ENCODE data around the gene BRINP1. TPM values are rescaled to one million over a fixed set of nuclear protein-coding genes. Genes with fewer than 3 reads are reported as not detected.

The BRINP1 gene
- total RNA-seq, 1 experiment from 2014 or later, result 14.0 TPM

- Histone ChIP-seq H3K56ac (ENCODE audit: insufficient read length, low read depth, low read length) (no peak overlapping the region), H2AFZ (ENCODE audit: low read length) (no peak overlapping the region), H2BK15ac (ENCODE audit: low read depth, low read length) (no peak overlapping the region), H3K9me3 (ENCODE audit: control insufficient read depth, low read depth, low read length) (no peaks in the 10 kb centered on the region), H3K27ac (ENCODE audit: insufficient read length, low read depth, low read length) (no peak overlapping the region), H3K4me1 (ENCODE audit: insufficient read depth, low read length) (no peaks in the 10 kb centered on the region), H2BK12ac (ENCODE audit: insufficient read length, low read depth, low read length) (no peak overlapping the region), H4K91ac (ENCODE audit: insufficient read length, low read depth, low read length) (no peak overlapping the region), H3K9ac (ENCODE audit: extremely low read depth, insufficient read length, low read length) (no peak overlapping the region), H2BK5ac (ENCODE audit: insufficient read length, low read length) (no peak overlapping the region), H3K4ac (ENCODE audit: low read depth, low read length) (no peak overlapping the region), H3K14ac (ENCODE audit: insufficient read depth, low read length) (no peak overlapping the region), H4K20me1 (ENCODE audit: control insufficient read depth, insufficient read depth, insufficient read length) (no peaks in the 10 kb centered on the region), H3K23ac (ENCODE audit: insufficient read length, low read depth, low read length) (no peak overlapping the region), H2AK5ac (ENCODE audit: insufficient read length, low read length) (no peak overlapping the region), H4K5ac (ENCODE audit: insufficient read length, low read depth, low read length) (no peak overlapping the region), H3K18ac (ENCODE audit: insufficient read length, low read depth, low read length) (no peak overlapping the region), H4K8ac (replicated peaks; ENCODE audit: insufficient read length, low read depth, low read length) (no peak overlapping the region), H3T11ph (ENCODE audit: low read length) (no peak overlapping the region), H3K79me2 (ENCODE audit: insufficient read depth, low read length) (no peaks in the 10 kb centered on the region), H3K79me1 (ENCODE audit: insufficient read depth, low read depth, low read length, poor library complexity, severe bottlenecking) (no peaks in the 10 kb centered on the region), H2BK120ac (ENCODE audit: low read depth, low read length, poor library complexity, severe bottlenecking) (no peak overlapping the region), H3K4me2 (ENCODE audit: insufficient read depth, insufficient read length, low read length) (no peak overlapping the region), H3K27me3 (ENCODE audit: insufficient read depth, low read length) (no peaks in the 10 kb centered on the region), H2BK20ac (ENCODE audit: low read depth, low read length, poor library complexity, severe bottlenecking) (no peak overlapping the region), H3K23me2 (ENCODE audit: insufficient read length, low read depth, low read length, poor library complexity, severe bottlenecking) (no peaks in the 10 kb centered on the region)
- H3K4me3 Mint-ChIP-seq, result no peak overlapping the region
- WGBS (ENCODE audit: extremely low coverage, insufficient read length, low lambda C conversion rate), result no CpG with 5 or more reads among the region's 4 CpGs
- peak overlapping the region in 1 of 3 experiments; percentile 77; a peak in 1 of 7 replicates for H3K27ac Mint-ChIP-seq
- no peaks in the 10 kb centered on the region for H3K9me3 Mint-ChIP-seq
- no peak for DNase-seq
- peaks cover 9 to 10% of the 10 kb centered on the region in 2 experiments for H3K4me1 Mint-ChIP-seq
- H3K36me3 Mint-ChIP-seq (ENCODE audit: insufficient read depth in 1 of 3, low read depth in 3 of 3), result peaks cover 5 to 15% (median 15%) of the 10 kb centered on the region in 3 experiments; a peak in 6 of 7 replicates
- TF ChIP-seq, protein P1, sequence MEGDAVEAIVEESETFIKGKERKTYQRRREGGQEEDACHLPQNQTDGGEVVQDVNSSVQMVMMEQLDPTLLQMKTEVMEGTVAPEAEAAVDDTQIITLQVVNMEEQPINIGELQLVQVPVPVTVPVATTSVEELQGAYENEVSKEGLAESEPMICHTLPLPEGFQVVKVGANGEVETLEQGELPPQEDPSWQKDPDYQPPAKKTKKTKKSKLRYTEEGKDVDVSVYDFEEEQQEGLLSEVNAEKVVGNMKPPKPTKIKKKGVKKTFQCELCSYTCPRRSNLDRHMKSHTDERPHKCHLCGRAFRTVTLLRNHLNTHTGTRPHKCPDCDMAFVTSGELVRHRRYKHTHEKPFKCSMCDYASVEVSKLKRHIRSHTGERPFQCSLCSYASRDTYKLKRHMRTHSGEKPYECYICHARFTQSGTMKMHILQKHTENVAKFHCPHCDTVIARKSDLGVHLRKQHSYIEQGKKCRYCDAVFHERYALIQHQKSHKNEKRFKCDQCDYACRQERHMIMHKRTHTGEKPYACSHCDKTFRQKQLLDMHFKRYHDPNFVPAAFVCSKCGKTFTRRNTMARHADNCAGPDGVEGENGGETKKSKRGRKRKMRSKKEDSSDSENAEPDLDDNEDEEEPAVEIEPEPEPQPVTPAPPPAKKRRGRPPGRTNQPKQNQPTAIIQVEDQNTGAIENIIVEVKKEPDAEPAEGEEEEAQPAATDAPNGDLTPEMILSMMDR (conservative IDR thresholded peaks at IDR 0.05), result no peak
- H3K27me3 Mint-ChIP-seq (ENCODE audit: low read depth), result no peaks in the 10 kb centered on the region
Measured at GRCh38 chr9:119240546-119240945, 128.7 kb downstream of the BRINP1 start.

Data from H9 (cell line).